Measurements from ENCODE around the gene CASQ1.

CASQ1 gene

DNA sequence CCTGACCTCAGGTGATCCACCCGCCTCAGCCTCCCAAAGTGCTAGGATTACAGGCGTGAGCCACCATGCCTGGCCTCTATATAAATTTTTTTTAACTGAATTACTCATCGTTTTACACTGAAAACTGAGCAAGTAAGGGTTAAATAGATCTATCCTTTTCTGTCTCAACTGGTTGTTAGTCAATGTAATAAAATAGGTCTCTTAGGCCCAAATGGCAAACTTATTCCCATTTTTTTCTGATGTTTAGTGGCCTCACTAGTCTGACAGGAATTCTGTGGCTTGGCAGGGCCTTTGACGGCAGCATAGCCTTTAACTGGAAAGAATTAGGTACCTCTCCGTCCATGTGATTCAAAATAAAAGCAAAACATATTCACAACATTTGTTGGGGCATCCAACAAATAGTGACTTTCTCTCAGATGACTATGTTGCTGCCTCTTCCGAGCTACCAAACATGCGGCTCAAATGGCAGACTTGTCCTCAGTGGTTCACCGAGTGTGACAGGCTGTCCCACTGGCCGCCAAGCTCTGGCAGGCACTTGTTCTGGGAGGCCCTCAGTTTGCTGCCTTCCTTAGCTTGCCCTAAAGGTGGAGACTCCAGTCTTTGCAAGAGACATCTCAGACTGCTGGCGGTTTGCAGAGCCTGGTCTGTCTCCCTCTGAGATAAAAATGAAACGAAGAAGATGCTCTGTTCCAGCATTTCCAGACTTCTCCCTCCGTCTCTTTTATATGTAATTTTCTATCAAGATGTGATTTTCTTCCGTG is 21.6 kb upstream of the CASQ1 start:
- no peak for DNase-seq (ENCODE audit: low spot score)

DNA sequence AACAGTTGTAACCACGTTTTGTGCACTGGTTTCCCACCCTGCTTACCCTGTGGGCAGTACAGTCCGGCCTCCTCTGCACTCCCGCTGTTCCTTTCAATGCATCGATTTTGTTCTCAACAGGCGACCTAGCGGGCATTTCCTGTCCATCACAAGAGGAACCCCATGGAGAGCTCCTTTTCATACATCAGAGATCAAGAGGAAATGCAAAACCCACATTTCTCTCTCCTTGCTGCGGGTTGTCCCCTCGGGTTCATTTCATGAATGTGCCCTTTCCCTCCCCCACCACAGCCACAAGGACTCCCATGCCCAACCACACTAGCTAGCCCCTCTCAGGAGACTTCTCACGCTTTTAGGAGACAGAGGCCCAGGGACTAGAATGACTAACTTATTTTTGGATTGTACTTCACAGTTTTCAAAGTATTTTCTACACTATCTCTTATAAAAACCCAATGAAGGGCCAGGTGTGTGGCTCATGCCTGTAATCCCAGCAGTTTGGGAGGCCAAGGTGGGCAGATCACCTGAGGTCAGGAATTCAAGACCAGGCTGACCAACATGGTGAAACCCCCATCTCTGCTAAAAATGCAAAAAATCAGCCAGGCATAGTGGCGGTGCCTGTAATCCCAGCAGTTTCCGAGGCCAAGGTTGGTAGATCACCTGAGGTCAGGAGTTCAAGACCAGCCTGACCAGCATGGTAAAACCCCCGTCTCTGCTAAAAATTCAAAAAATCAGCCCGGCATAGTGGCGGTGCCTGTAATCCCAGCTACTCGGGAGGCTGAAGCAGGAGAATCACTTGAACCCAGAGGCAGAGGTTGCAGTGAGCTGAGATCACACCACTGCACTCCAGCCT is 20.6 kb upstream of the CASQ1 start:
- no peak for DNase-seq (ENCODE audit: low spot score)

DNA sequence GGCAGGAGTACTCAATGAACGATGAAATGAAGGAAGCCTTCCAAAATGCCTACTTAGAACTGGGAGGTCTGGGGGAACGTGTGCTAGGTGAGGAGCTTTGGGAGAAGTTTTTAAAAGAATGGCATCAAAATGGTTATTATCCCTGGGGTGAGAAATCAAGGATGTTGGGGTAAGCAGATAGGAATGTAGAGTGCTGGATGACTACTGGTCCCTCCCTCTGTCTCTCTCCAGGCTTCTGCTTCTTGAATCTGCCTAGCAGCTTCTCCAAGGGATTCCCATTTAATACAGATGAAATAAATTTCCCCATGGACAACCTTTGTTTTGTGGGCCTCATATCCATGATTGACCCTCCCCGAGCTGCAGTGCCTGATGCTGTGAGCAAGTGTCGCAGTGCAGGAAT is 19.0 kb upstream of the CASQ1 start:
- DNase-seq (ENCODE audit: low spot score) = no peak

DNA sequence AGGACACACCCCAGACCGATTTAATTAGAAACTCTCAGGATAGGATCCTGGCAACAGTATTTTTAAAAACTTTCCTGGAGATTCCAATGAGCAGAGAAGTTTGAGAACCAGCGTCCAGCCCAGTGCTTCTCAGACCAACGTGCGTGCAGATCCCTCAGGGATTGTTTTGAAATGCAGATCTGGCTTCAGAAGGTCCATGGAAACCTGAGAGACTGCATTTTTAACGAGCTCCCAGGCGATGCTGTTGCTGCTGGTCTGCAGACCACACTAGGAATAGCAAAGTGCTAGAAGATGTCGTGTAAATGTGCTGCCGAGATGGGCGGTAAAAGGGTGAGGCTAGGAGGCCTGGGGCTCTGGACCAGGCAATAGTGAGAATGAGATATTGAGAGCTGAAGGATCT is 18.4 kb upstream of the CASQ1 start:
- no peak for DNase-seq (ENCODE audit: low spot score)

DNA sequence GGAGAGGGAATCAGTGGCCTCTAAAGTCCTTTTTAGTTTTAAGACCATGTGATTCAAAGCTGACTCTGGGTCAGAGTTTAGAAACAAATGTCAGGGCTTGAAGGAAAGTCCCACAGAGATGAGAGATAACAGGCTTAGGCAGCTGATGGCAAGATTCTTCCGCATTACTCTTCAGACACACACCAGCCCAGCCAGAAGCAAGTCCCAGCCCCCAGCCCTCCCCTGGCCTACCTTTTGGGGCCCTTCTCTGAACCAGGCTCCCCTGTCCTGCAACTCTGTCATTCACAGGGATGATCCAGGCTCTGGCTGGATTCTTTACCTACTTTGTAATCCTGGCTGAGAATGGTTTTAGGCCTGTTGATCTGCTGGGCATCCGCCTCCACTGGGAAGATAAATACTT is 13.1 kb upstream of the CASQ1 start:
- no peak for DNase-seq (ENCODE audit: low spot score)

DNA sequence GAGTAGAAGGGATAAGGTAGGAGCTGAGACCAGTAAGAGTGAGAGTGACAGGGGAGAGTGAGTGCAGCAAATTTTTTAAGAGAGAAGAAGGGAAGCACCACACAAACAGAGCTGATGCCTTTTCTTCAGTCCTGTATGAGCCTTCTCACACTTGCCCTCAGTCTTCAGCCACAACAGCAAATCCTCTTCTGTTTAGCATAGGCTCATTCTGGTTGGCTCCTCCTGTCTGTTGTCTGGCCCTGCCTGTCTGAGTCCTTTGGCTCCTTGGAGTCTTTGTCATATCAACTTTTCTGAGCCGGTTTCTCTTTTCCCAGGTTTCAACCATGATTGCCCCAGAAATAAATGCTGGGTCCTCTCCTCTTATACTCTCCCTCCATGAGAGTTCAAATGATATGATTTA is 12.7 kb upstream of the CASQ1 start:
- DNase-seq (ENCODE audit: low spot score) = no peak

DNA sequence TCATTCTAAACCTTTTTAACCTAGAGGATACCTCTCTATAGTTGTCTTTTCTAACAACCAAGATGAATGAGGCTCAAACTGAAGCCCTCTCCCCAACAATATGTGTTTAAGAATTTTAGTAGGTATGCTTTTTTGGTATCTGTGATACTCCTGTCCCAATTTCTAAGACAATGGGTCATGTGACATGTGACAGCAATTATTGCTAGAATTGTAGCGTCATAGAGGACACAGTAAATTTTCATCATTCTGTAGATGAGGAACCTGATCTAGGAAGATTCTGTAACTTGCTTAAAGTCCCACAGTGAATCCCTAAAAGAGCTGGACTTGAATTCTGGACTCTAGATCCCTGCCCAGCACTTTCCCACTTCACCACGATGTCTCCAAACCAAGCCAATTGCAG is 11.6 kb upstream of the CASQ1 start:
- no peak for DNase-seq (ENCODE audit: low spot score)

DNA sequence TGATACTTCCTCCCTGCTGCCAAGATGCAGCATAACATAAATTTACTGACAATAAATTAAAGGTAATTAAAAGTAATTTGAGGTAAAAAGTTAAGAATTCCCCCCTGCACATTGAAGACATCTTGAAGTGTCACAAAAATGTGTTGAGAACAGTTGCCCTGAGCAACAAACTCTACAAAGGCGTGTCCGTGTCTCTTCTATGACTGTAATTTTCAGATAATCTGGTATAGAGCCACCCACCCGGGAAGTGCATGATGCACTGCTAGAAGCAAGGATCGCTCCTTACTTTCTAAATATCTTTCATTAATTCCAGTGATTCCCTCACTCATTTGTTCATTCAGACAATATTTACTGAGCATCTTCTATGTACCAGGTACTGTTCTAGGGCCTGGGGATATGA is 11.0 kb upstream of the CASQ1 start:
- DNase-seq (ENCODE audit: low spot score) = no peak

DNA sequence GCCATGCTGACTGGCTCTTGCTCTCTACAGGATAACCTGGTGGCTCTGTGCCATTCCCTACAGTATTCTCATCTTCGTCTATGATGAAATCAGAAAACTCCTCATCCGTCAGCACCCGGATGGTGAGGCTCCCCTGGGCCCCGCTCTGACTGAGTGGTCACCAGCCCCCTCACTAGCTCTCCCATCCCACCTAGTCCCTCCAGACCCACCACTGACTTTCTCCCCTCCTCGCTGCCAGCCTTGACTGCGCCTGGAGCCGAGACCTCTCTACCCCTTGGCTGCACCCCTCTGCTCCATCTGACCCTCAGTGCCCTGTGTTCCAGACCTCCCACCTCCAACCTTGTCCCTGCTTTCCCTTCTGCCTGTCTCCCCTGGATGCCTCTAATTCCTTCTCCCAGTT is 4.1 kb upstream of the CASQ1 start:
- DNase-seq (ENCODE audit: low spot score) = no peak

DNA sequence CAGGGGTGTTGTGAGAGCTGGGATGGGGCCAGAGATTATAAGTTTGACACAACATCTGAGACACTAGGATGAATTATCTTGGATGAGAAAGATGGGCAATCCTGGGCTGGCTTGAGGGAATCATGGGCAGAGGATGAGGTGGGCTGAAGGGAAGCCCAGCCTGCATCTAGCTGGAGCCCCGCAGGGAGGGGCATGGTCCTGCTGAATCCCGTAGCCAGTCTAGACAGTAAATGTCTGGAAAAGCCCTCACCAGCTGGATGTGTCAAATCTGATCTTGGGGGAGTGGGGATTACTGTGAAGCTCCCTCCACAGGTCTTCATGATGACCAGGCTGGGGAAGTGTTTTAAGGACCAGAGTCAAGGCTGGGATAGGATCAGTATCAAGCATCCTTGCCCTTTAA is 3.6 kb upstream of the CASQ1 start:
- no peak for DNase-seq (ENCODE audit: low spot score)

DNA sequence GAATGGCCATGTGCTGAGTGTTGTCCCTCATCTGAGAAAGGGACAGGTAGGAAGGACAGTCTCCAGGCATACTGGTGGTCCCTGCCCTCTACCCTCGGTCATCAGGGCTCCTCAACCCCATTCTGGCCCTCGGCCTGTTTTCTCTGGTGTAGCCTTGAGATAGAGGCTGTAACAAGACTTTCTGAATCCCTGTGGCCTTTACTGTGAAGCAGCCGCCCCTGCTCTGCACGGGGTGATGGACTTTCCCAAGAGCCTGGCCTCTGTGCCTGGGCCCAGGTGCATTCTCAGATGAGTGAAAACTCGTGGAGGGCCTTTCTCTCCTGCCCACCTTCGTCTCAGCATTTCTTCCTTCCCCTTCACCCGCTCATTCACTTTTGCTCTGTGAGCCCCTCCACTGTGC is 3.0 kb upstream of the CASQ1 start:
- DNase-seq (ENCODE audit: low spot score) = no peak

DNA sequence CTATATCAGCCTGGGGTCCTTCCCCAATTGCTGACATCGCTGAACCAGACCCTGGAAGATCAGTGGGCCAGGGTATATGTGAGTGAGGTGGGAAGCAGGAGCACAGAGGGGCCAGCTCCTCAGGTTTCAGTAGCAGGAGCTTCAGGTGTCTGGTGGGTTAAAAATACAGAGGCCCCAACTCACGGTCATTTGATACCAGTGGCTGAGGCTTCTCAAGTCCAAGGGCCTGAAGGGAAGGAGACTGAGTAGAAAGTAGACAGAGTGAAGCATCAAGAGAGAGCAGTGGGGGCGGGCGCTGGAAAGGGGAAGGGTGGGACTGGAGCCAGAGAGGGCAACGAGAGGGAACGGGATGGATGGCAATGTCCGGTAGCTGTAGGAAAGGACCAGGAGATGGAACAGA is 2.0 kb upstream of the CASQ1 start:
- no peak for DNase-seq (ENCODE audit: low spot score)

DNA sequence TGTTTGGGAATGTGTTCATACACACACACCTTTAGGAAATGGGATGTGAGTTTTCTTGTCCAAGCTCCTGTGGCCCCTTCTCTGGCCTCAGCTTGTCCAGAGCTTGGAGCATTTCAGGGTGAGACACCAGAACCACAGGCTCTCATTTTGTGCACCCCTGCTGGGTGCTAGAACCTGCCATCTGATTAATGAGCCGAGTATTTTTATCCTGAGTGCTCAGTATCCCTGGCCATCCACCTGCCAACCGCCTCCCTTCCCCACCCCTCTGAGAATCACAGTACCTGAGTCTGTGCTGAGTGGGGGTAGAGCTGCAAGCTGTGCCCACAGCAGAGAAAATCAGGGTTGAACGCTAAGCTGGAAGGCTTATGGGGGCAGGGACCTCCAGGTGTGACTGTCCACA is 1.4 kb downstream of the CASQ1 start:
- DNase-seq (ENCODE audit: low spot score) = no peak

DNA sequence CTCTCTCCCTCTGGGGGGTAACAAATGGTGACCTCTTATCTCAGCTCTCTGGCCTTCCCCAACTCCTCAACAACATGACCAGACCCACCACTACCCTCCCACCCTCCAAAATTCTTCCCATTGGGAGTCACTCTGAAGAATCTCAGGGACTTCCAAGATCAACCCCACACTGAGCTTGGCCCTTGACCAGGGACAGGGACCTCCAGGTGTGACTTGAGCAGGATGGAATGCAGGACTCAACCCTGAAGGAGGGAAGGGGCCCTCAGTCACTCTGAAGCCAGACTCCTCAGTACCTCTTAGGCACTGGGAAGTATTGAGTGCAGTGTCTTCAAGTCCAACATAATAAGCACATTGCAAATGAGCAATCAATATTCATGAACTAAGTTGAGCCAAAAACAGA is 1.9 kb downstream of the CASQ1 start:
- peak; percentile 5 for DNase-seq (ENCODE audit: low spot score)

DNA sequence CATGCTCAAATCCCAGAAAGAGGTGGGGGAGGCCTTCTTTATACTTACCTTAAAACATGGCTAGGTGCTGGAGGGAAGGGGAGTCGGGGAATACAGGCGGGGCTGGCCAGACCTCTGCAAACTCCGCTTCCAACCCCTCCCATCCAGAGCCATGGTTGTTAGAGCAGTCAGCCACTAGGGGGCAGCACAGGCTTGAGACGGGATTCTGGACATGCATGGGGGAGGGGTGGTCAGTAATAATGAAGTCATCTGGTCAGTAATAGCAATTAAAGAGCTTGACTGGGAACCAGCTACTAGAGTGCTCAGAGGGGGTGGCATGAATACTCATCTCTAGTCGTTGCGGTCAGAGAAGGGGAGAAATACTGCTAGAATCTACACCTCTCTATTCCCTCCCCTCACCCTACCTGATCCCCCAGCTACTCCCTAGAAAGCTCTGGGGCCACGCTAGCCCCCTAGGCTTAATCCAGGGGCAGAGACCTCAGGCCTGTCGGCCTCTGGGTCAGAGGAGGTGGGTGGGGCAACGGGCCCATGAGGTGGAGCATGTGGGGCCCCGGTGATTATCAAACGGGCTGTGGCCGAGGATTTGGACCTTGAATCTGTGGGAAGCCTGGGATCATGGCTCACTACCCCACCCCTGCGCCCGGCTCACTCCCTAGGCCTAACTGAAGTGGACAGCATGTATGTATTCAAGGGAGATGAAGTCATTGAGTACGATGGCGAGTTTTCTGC is 2.9 kb downstream of the CASQ1 start:
- peak; percentile 80 for DNase-seq (ENCODE audit: low spot score)

DNA sequence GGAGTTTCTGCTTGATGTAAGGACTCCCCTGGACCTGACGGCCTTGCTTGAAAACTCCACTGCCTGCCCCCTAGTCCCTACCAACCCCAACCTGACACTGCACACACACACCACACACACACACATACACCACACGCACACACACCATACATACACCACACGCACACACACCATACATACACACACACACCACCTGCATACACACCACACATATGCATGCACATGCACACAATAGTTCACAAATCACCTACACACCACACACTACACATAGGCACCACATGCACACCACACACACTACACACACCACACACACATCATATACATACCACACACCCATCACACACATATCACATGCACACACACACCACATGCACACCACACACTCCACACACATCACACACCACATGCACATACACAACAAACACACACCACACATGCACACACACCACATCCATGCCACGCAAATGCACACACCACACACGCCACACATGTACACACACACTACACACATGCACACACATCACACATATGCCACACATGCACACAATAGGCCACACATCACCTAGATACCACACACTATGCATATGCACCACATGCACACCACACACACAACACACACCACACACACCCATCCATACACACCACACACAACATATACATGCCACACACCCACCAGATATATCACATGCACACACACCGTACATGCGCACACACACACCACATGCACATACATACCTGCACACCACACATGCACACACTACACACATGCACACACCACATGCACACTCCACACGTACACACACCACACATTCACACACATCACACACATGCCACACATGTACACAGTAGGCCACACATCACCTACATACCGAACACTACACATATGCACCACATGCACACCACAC is 3.7 kb downstream of the CASQ1 start:
- DNase-seq (ENCODE audit: low spot score) = no peak

DNA sequence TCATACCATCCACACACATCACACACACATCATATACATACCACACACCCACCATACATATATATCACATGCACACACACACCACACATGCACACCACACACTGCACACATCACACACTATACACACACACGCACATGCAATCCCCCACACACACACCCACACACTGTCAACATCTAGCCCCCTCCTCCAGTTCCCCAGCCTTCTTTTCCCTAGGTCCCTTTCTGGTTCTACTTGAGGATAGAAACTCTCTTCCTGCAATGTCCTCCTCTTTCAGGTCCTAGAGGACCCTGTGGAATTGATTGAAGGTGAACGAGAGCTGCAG is 4.3 kb downstream of the CASQ1 start:
- DNase-seq (ENCODE audit: low spot score) = no peak

DNA sequence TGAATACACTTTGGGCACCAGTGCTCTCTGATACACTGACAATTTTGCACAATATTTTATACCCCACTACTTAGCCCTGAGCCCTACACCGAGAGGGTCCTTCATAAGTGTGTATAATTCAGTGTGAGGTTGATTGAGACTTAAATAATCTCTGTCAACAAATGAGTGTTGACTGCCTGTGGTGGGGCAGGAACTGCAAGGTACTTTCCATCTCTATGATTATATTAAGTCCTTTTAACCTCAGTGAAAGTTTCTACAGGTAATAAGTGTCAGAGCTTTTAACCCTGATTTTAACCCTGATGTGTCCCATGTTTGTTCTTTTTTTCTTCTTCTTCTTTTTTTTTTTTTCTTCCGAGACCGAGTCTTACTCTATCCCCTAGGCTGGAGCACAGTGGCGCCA is 5.8 kb downstream of the CASQ1 start:
- DNase-seq (ENCODE audit: low spot score) = no peak

DNA sequence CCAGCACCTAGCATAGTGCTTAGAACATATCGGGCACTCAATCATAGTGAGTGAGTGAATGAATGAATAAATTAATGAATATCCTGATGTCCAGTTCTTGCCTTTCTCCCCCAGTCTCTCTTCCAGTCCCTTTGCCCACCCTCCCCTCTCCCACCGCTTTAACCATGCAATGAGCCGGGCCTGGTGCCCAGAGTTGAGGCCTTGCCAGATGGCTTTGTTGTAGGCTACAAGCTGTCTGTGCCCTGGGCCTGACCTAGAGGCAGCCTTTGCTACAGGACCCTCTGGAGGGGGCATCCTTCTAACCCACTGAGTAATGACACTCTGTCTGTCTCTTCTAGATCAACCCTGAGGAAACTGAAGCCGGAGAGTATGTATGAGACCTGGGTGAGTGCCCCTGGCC is 6.9 kb downstream of the CASQ1 start:
- no peak for DNase-seq (ENCODE audit: low spot score)

DNA sequence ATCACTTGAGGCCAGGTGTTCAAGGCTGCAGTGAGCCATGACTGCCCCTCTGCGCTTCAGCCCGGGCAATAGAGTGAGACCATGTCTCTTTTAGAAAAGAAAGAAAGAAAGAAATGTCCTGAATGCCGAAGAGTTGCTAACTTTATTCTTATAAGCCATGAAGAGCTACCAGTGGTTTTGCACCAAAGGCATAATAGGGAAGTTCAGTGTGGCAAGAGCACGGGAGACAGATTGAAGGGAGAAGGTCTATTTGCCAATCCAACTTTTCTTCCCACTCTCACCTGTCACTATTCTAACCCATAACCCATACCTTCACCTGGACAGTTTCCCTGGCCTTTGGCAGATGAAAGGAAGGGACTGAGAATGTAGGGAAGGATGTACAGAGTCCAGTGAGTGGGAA is 10.4 kb downstream of the CASQ1 start:
- no peak for DNase-seq (ENCODE audit: low spot score)

DNA sequence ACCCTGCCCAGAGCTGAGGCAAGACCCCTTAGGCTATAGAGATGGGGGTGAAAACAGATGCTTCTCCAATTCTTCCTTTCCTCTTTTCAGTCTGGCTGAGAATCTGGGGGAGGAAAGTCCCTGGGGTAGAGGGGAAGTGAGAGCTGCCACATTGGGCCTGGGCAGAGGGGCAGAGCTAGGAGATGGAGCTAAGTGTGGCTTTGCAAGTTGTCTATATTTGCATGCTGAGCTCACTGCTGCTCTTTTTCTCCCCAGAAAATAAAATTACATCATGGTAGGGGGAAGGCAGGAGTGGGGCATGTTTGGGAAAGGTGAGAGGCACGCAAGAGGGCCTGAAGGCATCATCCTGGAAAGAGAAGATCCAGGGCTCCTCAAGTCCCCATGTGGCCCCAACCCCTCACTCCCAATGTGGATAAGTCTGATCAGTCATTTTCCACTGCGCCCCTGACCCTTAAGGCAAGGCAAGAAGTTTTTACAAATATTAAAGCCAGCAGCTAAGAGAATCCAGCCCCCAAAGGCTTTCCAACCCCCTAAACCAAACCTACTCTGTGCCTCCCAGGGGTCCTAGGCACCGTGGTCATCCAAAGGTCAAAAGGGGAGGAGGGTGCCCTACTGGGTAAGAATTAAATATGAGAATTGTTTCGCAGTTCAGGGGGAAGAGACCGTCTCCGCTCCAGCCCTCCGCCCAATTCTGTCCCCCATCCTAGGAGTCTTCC is 14.3 kb downstream of the CASQ1 start:
- no peak for DNase-seq (ENCODE audit: low spot score)
